Skeletal muscle satellite cell (primary cell): ENCODE data around the gene ARFGEF3.

Source experiments
- H3K27me3 ChIP-seq: 2 replicates; pipeline ENCODE4 v1.7.0; 2013; ENCODE audit warnings: low read length; ENCODE audit not compliant: control insufficient read depth, insufficient read depth
- H3K36me3 ChIP-seq: 2 replicates; pipeline ENCODE4 v1.7.0; 2013; ENCODE audit warnings: mild to moderate bottlenecking, control low read depth, low read length; ENCODE audit not compliant: insufficient read depth
- H3K4me1 ChIP-seq: 2 replicates; pipeline ENCODE4 v1.7.0; 2013; ENCODE audit warnings: low read length; ENCODE audit not compliant: control insufficient read depth, insufficient read depth
- H3K4me2 ChIP-seq: 2 replicates; pipeline ENCODE4 v1.7.0; 2013; ENCODE audit warnings: mild to moderate bottlenecking, low read length
- H3K4me3 ChIP-seq: 2 replicates; pipeline ENCODE4 v1.7.0; 2013; ENCODE audit warnings: low read length
- H3K9ac ChIP-seq: 2 replicates; pipeline ENCODE4 v1.7.0; 2013; ENCODE audit warnings: mild to moderate bottlenecking, low read depth, low read length, moderate library complexity
- H3K9me3 ChIP-seq: replicated peaks from 2 replicates; pipeline ENCODE4 v1.7.0; 2013; ENCODE audit warnings: mild to moderate bottlenecking, control low read depth, low read length

Gene ARFGEF3

GRCh38 chr6:138235205-138235604, 73.5 kb downstream of the ARFGEF3 start:
- Histone ChIP-seq H3K4me3 (no peak overlapping the region), H3K27me3 (no peaks in the 10 kb centered on the region), H3K36me3 (no peaks in the 10 kb centered on the region), H3K4me1 (peaks cover 7% of the 10 kb centered on the region), H3K4me2 (no peak overlapping the region), H3K9ac (no peak overlapping the region), H3K9me3 (no peaks in the 10 kb centered on the region)

DNA sequence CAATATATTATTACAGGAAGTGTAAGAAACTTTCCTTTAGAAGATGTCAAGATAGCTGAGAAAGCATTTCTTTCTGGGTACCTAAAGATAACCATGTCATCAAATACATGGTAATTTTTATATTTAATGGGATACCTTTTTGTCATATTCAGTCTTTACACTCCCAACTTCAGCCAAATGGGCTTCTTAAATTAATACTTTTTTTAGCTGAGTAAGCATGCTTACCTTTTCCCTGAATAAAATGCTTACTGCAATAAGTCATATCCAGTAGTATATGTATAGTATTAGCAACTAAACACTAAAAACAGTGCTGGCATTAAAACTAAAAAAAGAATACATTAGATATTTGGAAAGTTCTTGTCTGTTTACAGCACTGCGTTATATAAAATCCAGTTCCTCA, 74.0 kb downstream of the ARFGEF3 start:
- Histone ChIP-seq H3K4me2 (no peak overlapping the region), H3K4me1 (peaks cover 12% of the 10 kb centered on the region), H3K36me3 (no peaks in the 10 kb centered on the region), H3K9ac (no peak overlapping the region), H3K4me3 (no peak overlapping the region), H3K9me3 (no peaks in the 10 kb centered on the region), H3K27me3 (no peaks in the 10 kb centered on the region)

DNA sequence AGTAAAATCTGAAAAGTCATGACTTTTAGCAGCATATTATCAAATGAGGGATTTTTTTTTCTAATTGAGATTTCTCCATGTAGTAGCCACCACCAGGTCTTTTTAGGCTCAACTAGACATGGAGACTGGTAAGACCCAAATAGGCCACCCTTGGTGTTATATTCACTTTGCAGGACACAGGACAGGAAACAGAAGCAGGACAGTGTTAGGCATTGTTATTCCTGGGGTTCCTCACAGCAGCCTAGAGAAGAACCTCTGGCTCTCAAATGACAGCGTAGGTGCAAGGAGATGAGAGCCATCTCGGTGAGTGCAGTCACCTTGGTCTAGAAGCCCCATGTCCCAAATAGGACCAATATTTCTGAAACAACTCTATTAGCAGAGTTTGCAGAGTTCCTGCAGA, 75.7 kb downstream of the ARFGEF3 start:
- no peak overlapping the region for H3K9ac ChIP-seq
- no peak overlapping the region for H3K4me2 ChIP-seq
- no peaks in the 10 kb centered on the region for H3K36me3 ChIP-seq
- no peaks in the 10 kb centered on the region for H3K9me3 ChIP-seq
- no peak overlapping the region for H3K4me3 ChIP-seq
- peaks cover 9% of the 10 kb centered on the region for H3K4me1 ChIP-seq
- H3K27me3 ChIP-seq = no peaks in the 10 kb centered on the region

DNA sequence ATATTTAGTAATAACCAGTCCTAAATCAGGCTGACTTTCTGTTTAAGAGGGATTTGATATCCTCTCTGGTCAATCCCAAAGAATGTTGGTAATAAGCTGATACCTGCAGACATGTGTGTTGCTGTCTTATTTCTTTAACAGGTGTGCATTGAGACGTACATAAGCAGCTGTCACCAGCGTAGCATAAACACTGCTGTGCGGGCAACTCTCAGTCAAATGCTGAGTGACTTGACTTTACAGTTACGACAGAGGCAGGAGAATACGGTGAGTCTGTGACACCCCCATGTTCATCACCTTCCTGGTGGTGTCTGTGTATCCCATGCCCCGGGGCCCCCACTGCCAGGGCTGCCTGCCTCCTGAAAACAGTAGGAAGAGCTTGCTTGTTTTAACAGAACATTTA, 76.6 kb downstream of the ARFGEF3 start:
- Histone ChIP-seq H3K9me3 (no peaks in the 10 kb centered on the region), H3K4me3 (no peak overlapping the region), H3K4me1 (peaks cover 9% of the 10 kb centered on the region), H3K4me2 (no peak overlapping the region), H3K27me3 (no peaks in the 10 kb centered on the region), H3K36me3 (no peaks in the 10 kb centered on the region), H3K9ac (no peak overlapping the region)

DNA sequence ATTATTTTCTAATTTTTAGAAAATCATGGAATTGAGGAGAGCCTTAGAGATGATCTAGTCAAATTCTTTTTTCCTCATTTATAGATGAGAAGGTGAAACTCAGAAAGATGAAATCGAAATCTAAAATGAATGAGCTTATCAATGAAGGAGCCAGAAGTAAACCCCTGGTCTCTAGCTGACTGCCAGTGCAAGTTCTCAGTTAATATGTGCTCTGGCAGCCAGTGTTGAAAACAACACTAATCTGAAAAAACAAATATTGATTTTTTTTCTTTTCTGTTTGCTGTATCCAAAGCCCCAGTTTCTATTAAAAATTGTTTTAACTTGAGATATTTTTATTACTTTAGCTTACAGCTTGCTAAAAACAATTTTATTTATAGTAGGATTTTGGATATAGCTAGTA, 78.0 kb downstream of the ARFGEF3 start:
- no peak overlapping the region for H3K4me3 ChIP-seq
- no peaks in the 10 kb centered on the region for H3K27me3 ChIP-seq
- peaks cover 9% of the 10 kb centered on the region for H3K4me1 ChIP-seq
- no peak overlapping the region for H3K4me2 ChIP-seq
- no peaks in the 10 kb centered on the region for H3K9me3 ChIP-seq
- H3K9ac ChIP-seq = no peak overlapping the region
- H3K36me3 ChIP-seq = no peaks in the 10 kb centered on the region

GRCh38 chr6:138240476-138241245, 78.9 kb downstream of the ARFGEF3 start:
- no peaks in the 10 kb centered on the region for H3K27me3 ChIP-seq
- H3K4me1 ChIP-seq = peaks cover 9% of the 10 kb centered on the region
- no peaks in the 10 kb centered on the region for H3K36me3 ChIP-seq
- H3K9me3 ChIP-seq = no peaks in the 10 kb centered on the region
- H3K9ac ChIP-seq = no peak overlapping the region
- H3K4me3 ChIP-seq = no peak overlapping the region
- peak overlapping the region; percentile 34 for H3K4me2 ChIP-seq

GRCh38 chr6:138241381-138241780, 79.6 kb downstream of the ARFGEF3 start:
- H3K9me3 ChIP-seq = no peaks in the 10 kb centered on the region
- no peaks in the 10 kb centered on the region for H3K27me3 ChIP-seq
- H3K9ac ChIP-seq = no peak overlapping the region
- H3K4me1 ChIP-seq = peaks cover 9% of the 10 kb centered on the region
- H3K4me2 ChIP-seq = no peak overlapping the region
- no peak overlapping the region for H3K4me3 ChIP-seq
- H3K36me3 ChIP-seq = no peaks in the 10 kb centered on the region

- Histone ChIP-seq H3K36me3 (no peaks in the 10 kb centered on the region), H3K4me3 (no peak overlapping the region), H3K4me2 (no peak overlapping the region), H3K27me3 (no peaks in the 10 kb centered on the region), H3K4me1 (peaks cover 9% of the 10 kb centered on the region), H3K9ac (no peak overlapping the region), H3K9me3 (no peaks in the 10 kb centered on the region)
These were observed 80.2 kb downstream of the ARFGEF3 start for GRCh38 chr6:138241934-138242333.

DNA sequence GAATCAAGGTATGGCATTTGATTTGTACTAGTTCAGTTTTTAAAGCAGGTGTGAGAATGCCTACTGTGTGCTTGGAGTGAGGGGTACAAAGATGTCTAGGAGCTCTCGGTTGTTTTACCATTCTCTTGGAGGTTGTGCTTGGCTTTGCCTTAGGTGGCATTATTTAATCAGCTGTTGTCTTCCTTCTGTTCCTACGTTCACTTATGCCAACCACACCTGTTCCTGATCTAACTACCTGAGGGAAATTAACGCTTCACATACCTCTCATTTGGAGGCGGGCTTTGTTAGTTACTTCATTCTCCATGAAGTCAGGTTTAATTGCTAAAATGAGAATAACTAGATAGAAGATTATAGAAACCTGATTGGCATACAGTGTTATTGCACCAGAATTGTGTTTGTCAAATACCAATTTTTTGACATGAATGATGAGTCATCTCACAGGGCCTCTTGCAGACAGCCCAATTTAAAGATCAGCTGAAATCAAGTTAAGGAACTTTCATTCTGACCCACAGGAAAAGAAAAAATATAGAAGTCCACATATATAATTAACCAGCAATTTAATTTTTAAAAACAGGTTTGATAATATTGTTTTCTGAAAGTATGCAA, 81.4 kb downstream of the ARFGEF3 start:
- Histone ChIP-seq H3K4me3 (no peak overlapping the region), H3K36me3 (no peaks in the 10 kb centered on the region), H3K9ac (no peak overlapping the region), H3K4me1 (peaks cover 9% of the 10 kb centered on the region), H3K27me3 (no peaks in the 10 kb centered on the region), H3K4me2 (no peak overlapping the region), H3K9me3 (no peaks in the 10 kb centered on the region)

GRCh38 chr6:138245751-138246150, 84.0 kb downstream of the ARFGEF3 start:
- H3K27me3 ChIP-seq = no peaks in the 10 kb centered on the region
- H3K4me3 ChIP-seq = no peak overlapping the region
- H3K9me3 ChIP-seq = no peaks in the 10 kb centered on the region
- H3K4me1 ChIP-seq = peaks cover 6% of the 10 kb centered on the region
- H3K9ac ChIP-seq = no peak overlapping the region
- H3K4me2 ChIP-seq = no peak overlapping the region
- no peaks in the 10 kb centered on the region for H3K36me3 ChIP-seq

- Histone ChIP-seq H3K27me3 (no peaks in the 10 kb centered on the region), H3K4me2 (no peak overlapping the region), H3K4me3 (no peak overlapping the region), H3K9ac (no peak overlapping the region), H3K36me3 (no peaks in the 10 kb centered on the region), H3K9me3 (no peaks in the 10 kb centered on the region), H3K4me1 (peaks cover 4% of the 10 kb centered on the region)
These were observed 85.1 kb downstream of the ARFGEF3 start for GRCh38 chr6:138246650-138247440.
